MM.1S (cell line): ENCODE results near the gene RAPGEF2.

Experiments
- EZH2 ChIP-seq: fragments of 300-600 bp; sonication (generic); optimal IDR thresholded peaks from 2 replicates; pipeline ENCODE3; 2017; ENCODE audit warnings: low read depth, mild to moderate bottlenecking, antibody characterized with exemption, low read length, mixed read lengths
- EZH2phosphoT487 ChIP-seq: fragments of 300-600 bp; sonication (generic); IDR thresholded peaks from 2 replicates; pipeline ENCODE4 v1.6.1; 2018; ENCODE audit warnings: antibody characterized with exemption, low read length

DNA sequence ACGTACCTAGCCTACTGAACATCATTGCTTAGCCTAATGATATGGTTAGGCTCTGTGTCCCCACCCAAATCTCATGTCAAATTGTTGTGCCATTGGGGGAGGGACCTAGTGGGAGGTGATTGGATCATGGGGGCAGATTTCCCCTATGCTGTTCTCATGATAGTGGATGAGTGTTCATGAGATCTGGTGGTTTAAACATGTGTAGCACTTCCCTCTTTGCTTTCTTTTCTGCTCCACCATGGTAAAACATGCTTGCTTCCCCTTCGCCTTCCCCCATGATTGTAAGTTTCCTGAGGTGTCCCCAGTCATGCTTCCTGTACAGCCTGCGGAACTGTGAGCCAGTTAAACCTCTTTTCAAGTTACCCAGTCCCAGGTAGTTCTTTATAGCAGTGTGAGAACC lies 102.6 kb downstream of the RAPGEF2 start:
- TF ChIP-seq EZH2: no peak
- TF ChIP-seq EZH2phosphoT487: no peak
